NCI-H510A treated with DMSO at 0.1 percent for 48 hours (cell line): ENCODE data around the gene KLHL3.
A peak's percentile ranks its signal among the peaks of the same experiment; 100 is the strongest.

Source experiments
- DNase-seq: peaks from one replicate; lab custom pipeline; 2025; lab: John Stamatoyannopoulos, UW

KLHL3 gene

GRCh38 chr5:137747848-137748247, 12.0 kb upstream of the KLHL3 start:
- no peak for DNase-seq

GRCh38 chr5:137743031-137743640, 7.2 kb upstream of the KLHL3 start:
- DNase-seq, result peak; percentile 37

- no peak for DNase-seq
Measured at GRCh38 chr5:137741718-137742117, 5.8 kb upstream of the KLHL3 start.

- no peak for DNase-seq
Measured at GRCh38 chr5:137739737-137740136, 3.8 kb upstream of the KLHL3 start.

GRCh38 chr5:137738947-137739346, 3.1 kb upstream of the KLHL3 start:
- DNase-seq, result no peak

GRCh38 chr5:137737349-137738131, 1.7 kb upstream of the KLHL3 start:
- DNase-seq, result no peak

- DNase-seq, result no peak
Measured at GRCh38 chr5:137736496-137736895, 607 bp upstream of the KLHL3 start.

- DNase-seq, result peak; percentile 54
Measured at GRCh38 chr5:137734962-137735554, 831 bp downstream of the KLHL3 start.

- no peak for DNase-seq
Measured at GRCh38 chr5:137734331-137734730, 1.6 kb downstream of the KLHL3 start.

- DNase-seq, result no peak
Measured at GRCh38 chr5:137733922-137734321, 2.0 kb downstream of the KLHL3 start.

- DNase-seq, result no peak
Measured at GRCh38 chr5:137733006-137733405, 2.9 kb downstream of the KLHL3 start.

- DNase-seq, result no peak
Measured at GRCh38 chr5:137731176-137731575, 4.7 kb downstream of the KLHL3 start.

GRCh38 chr5:137730336-137730735, 5.6 kb downstream of the KLHL3 start:
- no peak for DNase-seq

GRCh38 chr5:137728048-137728447, 7.8 kb downstream of the KLHL3 start:
- no peak for DNase-seq

GRCh38 chr5:137727623-137728022, 8.3 kb downstream of the KLHL3 start:
- DNase-seq, result no peak

- DNase-seq, result no peak
Measured at GRCh38 chr5:137724251-137724650, 11.6 kb downstream of the KLHL3 start.

- DNase-seq, result no peak
Measured at GRCh38 chr5:137718611-137719010, 17.3 kb downstream of the KLHL3 start.

GRCh38 chr5:137716337-137716736, 19.6 kb downstream of the KLHL3 start:
- no peak for DNase-seq

GRCh38 chr5:137715456-137715855, 20.4 kb downstream of the KLHL3 start:
- DNase-seq, result no peak

GRCh38 chr5:137714946-137715345, 20.9 kb downstream of the KLHL3 start:
- no peak for DNase-seq

GRCh38 chr5:137714494-137714893, 21.4 kb downstream of the KLHL3 start:
- DNase-seq, result no peak

- no peak for DNase-seq
Measured at GRCh38 chr5:137712139-137712667, 23.7 kb downstream of the KLHL3 start.

- no peak for DNase-seq
Measured at GRCh38 chr5:137710086-137710485, 25.8 kb downstream of the KLHL3 start.
